Measurements from ENCODE around the gene TRNP1.

DNA sequence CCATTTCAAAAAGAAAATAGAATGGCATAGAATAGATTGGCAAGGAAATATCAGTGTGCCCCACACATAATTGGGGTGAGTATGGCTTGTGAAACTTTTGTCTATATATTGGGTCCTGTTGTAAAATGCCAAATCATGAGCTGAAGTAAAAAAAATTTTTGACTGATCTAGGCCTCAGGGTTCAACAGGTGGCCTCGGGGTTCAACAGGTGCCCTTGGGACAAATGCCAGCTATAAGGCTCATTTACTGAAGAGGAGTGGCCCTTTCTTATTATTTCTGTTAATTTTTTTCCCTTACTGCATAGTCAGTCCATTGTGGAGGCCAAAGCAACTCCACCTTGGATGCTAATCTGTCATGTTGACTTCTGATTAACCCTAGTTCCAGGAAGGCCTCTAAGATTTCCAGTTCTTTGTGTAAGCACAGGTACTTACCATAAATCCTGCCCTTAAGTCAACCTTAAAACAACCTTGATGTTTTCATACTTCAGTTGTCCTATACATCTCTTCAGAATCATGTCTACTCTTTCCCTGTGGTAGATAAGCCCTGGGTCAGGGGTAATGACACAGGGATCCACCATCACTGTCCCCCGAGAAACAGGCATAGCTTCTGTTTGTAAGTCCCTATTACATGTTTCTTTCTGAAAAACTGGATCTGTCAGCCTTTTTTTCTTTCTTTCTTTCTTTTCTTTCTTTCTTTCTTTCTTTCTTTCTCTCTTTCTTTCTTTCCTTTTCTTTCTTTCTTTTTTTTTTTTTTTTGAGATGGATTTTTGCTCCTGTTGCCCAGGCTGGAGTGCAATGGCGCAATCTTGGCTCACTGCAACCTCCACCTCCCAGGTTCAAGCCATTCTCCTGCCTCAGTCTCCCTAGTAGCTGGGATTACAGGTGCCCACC is 16.6 kb upstream of the TRNP1 start:
- TF ChIP-seq, protein P1, sequence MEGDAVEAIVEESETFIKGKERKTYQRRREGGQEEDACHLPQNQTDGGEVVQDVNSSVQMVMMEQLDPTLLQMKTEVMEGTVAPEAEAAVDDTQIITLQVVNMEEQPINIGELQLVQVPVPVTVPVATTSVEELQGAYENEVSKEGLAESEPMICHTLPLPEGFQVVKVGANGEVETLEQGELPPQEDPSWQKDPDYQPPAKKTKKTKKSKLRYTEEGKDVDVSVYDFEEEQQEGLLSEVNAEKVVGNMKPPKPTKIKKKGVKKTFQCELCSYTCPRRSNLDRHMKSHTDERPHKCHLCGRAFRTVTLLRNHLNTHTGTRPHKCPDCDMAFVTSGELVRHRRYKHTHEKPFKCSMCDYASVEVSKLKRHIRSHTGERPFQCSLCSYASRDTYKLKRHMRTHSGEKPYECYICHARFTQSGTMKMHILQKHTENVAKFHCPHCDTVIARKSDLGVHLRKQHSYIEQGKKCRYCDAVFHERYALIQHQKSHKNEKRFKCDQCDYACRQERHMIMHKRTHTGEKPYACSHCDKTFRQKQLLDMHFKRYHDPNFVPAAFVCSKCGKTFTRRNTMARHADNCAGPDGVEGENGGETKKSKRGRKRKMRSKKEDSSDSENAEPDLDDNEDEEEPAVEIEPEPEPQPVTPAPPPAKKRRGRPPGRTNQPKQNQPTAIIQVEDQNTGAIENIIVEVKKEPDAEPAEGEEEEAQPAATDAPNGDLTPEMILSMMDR (IDR thresholded peaks at IDR 0.05), result no peak
- no peak for TF ChIP-seq POLR2A (IDR thresholded peaks at IDR 0.05)

Data from thyroid gland (tissue), 4 donors.